NOMO-1 treated with dmso at 0.1 percent for 144 hours (cell line): Measurements from ENCODE around the gene C3orf20.

ENCODE experiments used
- DNase-seq: peaks from one replicate; lab custom pipeline; 2025; ENCODE audit not compliant: unreplicated experiment; lab: John Stamatoyannopoulos, UW

C3orf20 gene

GRCh38 chr3:14674841-14675240 lies at the start of gene C3orf20:
TSS of gene C3orf20 (plus strand) at chr3:14675141. CDS start at chr3:14682714, 7,573 bp downstream.
- DNase-seq, result no peak

- DNase-seq, result no peak
Measured at GRCh38 chr3:14625443-14625842, 49.5 kb upstream of the C3orf20 start.

GRCh38 chr3:14627815-14628214 lies 47.1 kb upstream of the C3orf20 start:
- DNase-seq, result no peak

- DNase-seq, result no peak
Measured at GRCh38 chr3:14628406-14628805, 46.5 kb upstream of the C3orf20 start.

- no peak for DNase-seq
Measured at GRCh38 chr3:14630404-14631100, 44.4 kb upstream of the C3orf20 start.

GRCh38 chr3:14631101-14631497 lies 43.8 kb upstream of the C3orf20 start:
- DNase-seq, result no peak

- DNase-seq, result no peak
Measured at GRCh38 chr3:14631687-14632441, 43.1 kb upstream of the C3orf20 start.

- DNase-seq, result no peak
Measured at GRCh38 chr3:14632442-14632930, 42.5 kb upstream of the C3orf20 start.

- DNase-seq, result no peak
Measured at GRCh38 chr3:14633417-14633816, 41.5 kb upstream of the C3orf20 start.

GRCh38 chr3:14633819-14634424 lies 41.0 kb upstream of the C3orf20 start:
- DNase-seq, result peak; percentile 40

GRCh38 chr3:14634763-14635400 lies 40.1 kb upstream of the C3orf20 start:
- DNase-seq, result no peak

GRCh38 chr3:14636496-14637087 lies 38.3 kb upstream of the C3orf20 start:
- no peak for DNase-seq

GRCh38 chr3:14640157-14640562 lies 34.8 kb upstream of the C3orf20 start:
- no peak for DNase-seq

GRCh38 chr3:14640734-14641133 lies 34.2 kb upstream of the C3orf20 start:
- no peak for DNase-seq

- no peak for DNase-seq
Measured at GRCh38 chr3:14641346-14641745, 33.6 kb upstream of the C3orf20 start.

GRCh38 chr3:14645453-14645852 lies 29.5 kb upstream of the C3orf20 start:
- no peak for DNase-seq

- DNase-seq, result no peak
Measured at GRCh38 chr3:14646131-14646573, 28.8 kb upstream of the C3orf20 start.

- DNase-seq, result peak; percentile 15
Measured at GRCh38 chr3:14646589-14647413, 28.1 kb upstream of the C3orf20 start.

- no peak for DNase-seq
Measured at GRCh38 chr3:14647976-14648955, 26.7 kb upstream of the C3orf20 start.
